GM12878 (cell line): Measurements from ENCODE around the gene PPDPF.

Source experiments
- CTCF ChIP-seq, 3 experiments: IDR thresholded peaks in 2 of 3; conservative IDR thresholded peaks in 1 of 3; 2 replicates each; pipeline ENCODE4 v1.5.1; 2011; ENCODE audit warnings: low read depth in 3 of 3, low read length in 3 of 3, mild to moderate bottlenecking in 3 of 3, control low read depth in 2 of 3, moderate library complexity in 2 of 3, inconsistent platforms in 1 of 3, mixed read lengths in 1 of 3; ENCODE audit not compliant: control insufficient read depth in 2 of 3, insufficient read depth in 1 of 3; ENCODE audit errors: extremely low read depth in 1 of 3
- EZH2 ChIP-seq: IDR thresholded peaks from 2 replicates; pipeline ENCODE4 v1.6.1; 2012; ENCODE audit warnings: low read depth, mild to moderate bottlenecking, control low read depth, inconsistent platforms, low read length, borderline replicate concordance; ENCODE audit not compliant: control insufficient read depth
- GATAD2B ChIP-seq: fragments of 450-650 bp; conservative IDR thresholded peaks from 2 replicates; pipeline ENCODE4 v1.6.1; 2017; ENCODE audit warnings: low read depth, mild to moderate bottlenecking, moderate library complexity
- NRF1 ChIP-seq: conservative IDR thresholded peaks from 2 replicates; pipeline ENCODE4 v1.6.1; 2011; ENCODE audit warnings: mild to moderate bottlenecking, low read depth, low read length, improper control_type of control experiment
- POLR2A ChIP-seq: IDR thresholded peaks from 2 replicates; pipeline ENCODE4 v1.6.1; 2011; ENCODE audit warnings: low read depth, mild to moderate bottlenecking, low read length
- POLR2AphosphoS5 ChIP-seq: IDR thresholded peaks from 2 replicates; pipeline ENCODE4 v1.6.1; 2011; ENCODE audit warnings: mild to moderate bottlenecking, low read length, inconsistent platforms
- RAD21 ChIP-seq: IDR thresholded peaks from 2 replicates; pipeline ENCODE4 v1.6.1; 2011; ENCODE audit warnings: mild to moderate bottlenecking, low read depth, low read length, moderate library complexity; ENCODE audit not compliant: insufficient read depth
- TCF7 ChIP-seq: IDR thresholded peaks from 2 replicates; pipeline ENCODE4 v1.6.1; 2014; ENCODE audit warnings: antibody characterized with exemption, borderline replicate concordance

GRCh38 chr20:63565021-63565698 lies 44.6 kb downstream of the PPDPF start:
- no peak for TF ChIP-seq RAD21
- TF ChIP-seq NRF1, result no peak
- TF ChIP-seq GATAD2B, result no peak
- no peak for TF ChIP-seq POLR2A
- no peak for TF ChIP-seq EZH2
- TF ChIP-seq TCF7, result no peak
- no peak for TF ChIP-seq CTCF (IDR thresholded peaks at IDR 0.05 in 2 of 3, conservative IDR thresholded peaks at IDR 0.05 in 1 of 3; ENCODE audit: control insufficient read depth in 2 of 3, extremely low read depth in 1 of 3, insufficient read depth in 1 of 3, low read depth in 3 of 3, low read length in 3 of 3)
- TF ChIP-seq POLR2AphosphoS5, result no peak
